Dendritic cell treated with granulocyte-macrophage colony-stimulating factor and Interleukin-4, amounts not matched to agents 40 ng/mL and 50 ng/mL, for 4 days (primary cell): ENCODE results near the gene IFRD2.

Experiments
- H3K27ac Mint-ChIP-seq: one replicate; pipeline ENCODE4 v1.8.0; 2022; ENCODE audit warnings: mild to moderate bottlenecking, mixed read lengths
- H3K27me3 Mint-ChIP-seq: one replicate; pipeline ENCODE4 v1.8.0; 2022; ENCODE audit warnings: mild to moderate bottlenecking, mixed read lengths
- H3K36me3 Mint-ChIP-seq: one replicate; pipeline ENCODE4 v1.8.0; 2022; ENCODE audit warnings: low read depth, mixed read lengths
- H3K4me1 Mint-ChIP-seq: one replicate; pipeline ENCODE4 v1.8.0; 2022; ENCODE audit warnings: low read depth, mixed read lengths
- H3K4me3 Mint-ChIP-seq: one replicate; pipeline ENCODE4 v1.8.0; 2022; ENCODE audit warnings: mild to moderate bottlenecking, moderate library complexity, mixed read lengths
- H3K9me3 Mint-ChIP-seq: one replicate; pipeline ENCODE4 v1.8.0; 2022; ENCODE audit warnings: mixed read lengths
- intact Hi-C: fragments of 100-400 bp; cut with micrococcal nuclease; formaldehyde crosslinking; loops from one replicate; pipeline ENCODE4 v1.15.0; 2022

IFRD2 gene, protein sequence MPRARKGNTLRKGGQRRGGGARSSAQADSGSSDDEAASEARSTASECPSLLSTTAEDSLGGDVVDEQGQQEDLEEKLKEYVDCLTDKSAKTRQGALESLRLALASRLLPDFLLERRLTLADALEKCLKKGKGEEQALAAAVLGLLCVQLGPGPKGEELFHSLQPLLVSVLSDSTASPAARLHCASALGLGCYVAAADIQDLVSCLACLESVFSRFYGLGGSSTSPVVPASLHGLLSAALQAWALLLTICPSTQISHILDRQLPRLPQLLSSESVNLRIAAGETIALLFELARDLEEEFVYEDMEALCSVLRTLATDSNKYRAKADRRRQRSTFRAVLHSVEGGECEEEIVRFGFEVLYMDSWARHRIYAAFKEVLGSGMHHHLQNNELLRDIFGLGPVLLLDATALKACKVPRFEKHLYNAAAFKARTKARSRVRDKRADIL

DNA sequence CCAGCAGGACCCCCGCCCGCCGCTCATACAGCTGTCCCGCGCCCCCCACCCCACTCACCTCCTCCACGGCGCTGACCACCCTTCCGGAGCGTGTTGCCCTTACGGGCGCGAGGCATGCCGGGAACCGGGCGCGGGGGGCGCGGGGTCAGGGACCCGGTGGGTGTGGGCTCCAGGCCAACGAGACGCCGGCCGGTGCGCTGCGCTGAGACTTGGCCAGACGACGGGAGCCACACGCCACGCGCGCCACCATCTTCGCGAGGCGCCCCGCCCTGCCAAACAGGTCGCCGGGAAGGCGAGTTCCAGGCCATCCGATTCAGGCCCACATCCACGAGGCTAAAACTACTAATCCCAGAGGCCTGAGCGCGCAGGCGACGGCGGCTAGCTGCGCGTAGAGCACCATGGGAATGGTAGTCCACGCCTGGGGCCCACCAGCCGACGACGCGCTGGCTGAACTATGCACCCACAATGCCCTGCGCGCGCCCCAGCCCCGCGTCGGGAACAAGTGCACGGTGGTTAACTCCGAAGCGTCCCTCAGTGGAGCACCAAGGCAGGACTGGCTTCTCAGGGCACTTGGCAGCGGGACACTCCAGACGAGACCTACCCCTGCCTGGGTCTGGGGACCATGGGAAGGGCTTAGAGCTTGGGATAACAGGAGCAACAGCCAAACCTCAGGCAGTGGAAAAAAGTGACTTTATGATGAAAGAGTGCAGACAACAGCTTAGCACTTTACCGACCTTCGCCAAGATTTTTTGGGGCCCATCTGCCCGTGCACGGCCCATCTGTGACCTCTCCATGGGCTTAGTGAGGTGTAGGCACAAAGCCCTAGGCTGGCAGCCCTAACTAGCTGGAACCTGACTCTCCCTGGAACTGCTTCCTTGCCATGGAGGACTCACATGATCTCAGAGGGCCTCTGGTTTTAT is at the start of gene IFRD2:
Gene IFRD2, minus strand, starts transcription at position 271 of the 920 bp plus-strand sequence. Its CDS starts 155 bp downstream, at position 116.
- peaks cover 18% of the 10 kb centered on the region for H3K4me1 Mint-ChIP-seq
- H3K9me3 Mint-ChIP-seq: no peaks in the 10 kb centered on the region
- no peaks in the 10 kb centered on the region for H3K27me3 Mint-ChIP-seq
- H3K27ac Mint-ChIP-seq: peak within 1 kb of the TSS; percentile 80
- H3K4me3 Mint-ChIP-seq: peak within 1 kb of the TSS; percentile 76
- intact Hi-C loops: loop anchor here (1.0 kb wide), 1 partner anchor 45 kb away; no protein-coding TSS in a partner anchor
- H3K36me3 Mint-ChIP-seq: peaks cover 44% of the 10 kb centered on the region

DNA sequence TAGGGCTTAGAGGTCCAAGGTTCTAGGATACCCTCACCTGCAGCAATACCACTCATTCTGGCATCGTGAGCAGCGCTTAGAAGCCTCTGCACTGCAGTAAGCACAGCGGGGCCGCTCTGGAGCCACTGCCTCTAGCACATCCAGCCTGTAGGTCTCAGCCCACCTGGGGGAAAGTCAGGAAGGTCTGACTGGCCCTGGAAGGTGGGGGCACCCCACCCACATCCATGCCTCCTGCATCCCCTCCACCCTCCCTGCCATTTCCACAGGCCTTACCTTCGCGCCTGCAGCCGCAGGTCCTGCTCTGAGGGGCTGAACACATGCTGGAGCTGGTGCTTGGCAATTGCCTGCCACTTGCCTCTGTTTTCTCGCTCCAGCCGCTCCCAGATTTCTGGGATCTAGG is 49.3 kb upstream of the IFRD2 start:
- Mint-ChIP-seq H3K9me3 (no peaks in the 10 kb centered on the region), H3K4me1 (peaks cover 69% of the 10 kb centered on the region), H3K27ac (peak overlapping the region; percentile 96), H3K27me3 (no peaks in the 10 kb centered on the region), H3K4me3 (peak overlapping the region; percentile 78), H3K36me3 (peaks cover 40% of the 10 kb centered on the region)
- intact Hi-C loops: no loop called here

DNA sequence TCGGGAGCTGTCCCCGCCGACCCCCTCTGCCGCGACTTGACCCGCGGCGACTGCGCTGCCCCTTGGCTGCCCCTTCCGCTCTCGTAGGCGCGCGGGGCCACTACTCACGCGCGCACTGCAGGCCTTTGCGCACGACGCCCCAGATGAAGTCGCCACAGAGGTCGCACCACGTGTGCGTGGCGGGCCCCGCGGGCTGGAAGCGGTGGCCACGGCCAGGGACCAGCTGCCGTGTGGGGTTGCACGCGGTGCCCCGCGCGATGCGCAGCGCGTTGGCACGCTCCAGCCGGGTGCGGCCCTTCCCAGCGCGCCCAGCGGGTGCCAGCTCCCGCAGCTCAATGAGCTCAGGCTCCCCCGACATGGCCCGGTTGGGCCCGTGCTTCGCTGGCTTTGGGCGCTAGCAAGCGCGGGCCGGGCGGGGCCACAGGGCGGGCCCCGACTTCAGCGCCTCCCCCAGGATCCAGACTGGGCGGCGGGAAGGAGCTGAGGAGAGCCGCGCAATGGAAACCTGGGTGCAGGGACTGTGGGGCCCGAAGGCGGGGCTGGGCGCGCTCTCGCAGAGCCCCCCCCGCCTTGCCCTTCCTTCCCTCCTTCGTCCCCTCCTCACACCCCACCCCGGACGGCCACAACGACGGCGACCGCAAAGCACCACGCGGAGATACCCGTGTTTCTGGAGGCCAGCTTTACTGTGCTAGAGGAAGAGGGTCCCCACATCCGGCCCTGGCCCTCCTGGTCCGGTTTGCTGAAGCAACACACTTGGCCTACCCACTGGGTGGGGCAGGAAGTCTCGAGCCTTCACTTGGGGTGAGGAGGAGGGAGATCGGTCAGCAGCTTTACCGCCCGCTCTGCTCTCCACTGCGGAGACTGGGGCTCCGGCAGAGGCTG is 48.5 kb upstream of the IFRD2 start, which contains the start of gene RASSF1:
Gene RASSF1, minus strand, starts transcription at position 389 of the 882 bp plus-strand sequence. Its CDS starts 31 bp downstream, at position 358.
- peak within 1 kb of the TSS; percentile 78 for H3K4me3 Mint-ChIP-seq
- intact Hi-C loops: no loop called here
- peak within 1 kb of the TSS; percentile 96 for H3K27ac Mint-ChIP-seq
- H3K9me3 Mint-ChIP-seq: no peaks in the 10 kb centered on the region
- H3K36me3 Mint-ChIP-seq: peaks cover 49% of the 10 kb centered on the region
- no peaks in the 10 kb centered on the region for H3K27me3 Mint-ChIP-seq
- H3K4me1 Mint-ChIP-seq: peaks cover 69% of the 10 kb centered on the region

DNA sequence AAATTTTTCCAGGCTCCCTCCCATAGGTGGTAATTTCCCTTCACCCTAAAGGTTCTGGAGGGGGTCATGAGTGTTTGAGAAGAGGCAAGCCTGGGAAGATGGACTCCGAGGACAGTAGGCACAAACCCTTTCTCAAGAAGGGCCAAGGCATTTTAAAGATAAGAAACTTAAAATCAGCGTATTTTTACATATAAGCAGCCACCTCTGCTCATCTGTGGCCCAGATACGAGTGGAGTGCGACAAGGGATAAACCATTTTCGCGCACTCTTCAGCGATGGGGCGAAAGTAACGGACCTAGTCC is 47.9 kb upstream of the IFRD2 start:
- Mint-ChIP-seq H3K9me3 (no peaks in the 10 kb centered on the region), H3K27me3 (no peaks in the 10 kb centered on the region), H3K4me1 (peaks cover 67% of the 10 kb centered on the region), H3K27ac (peak overlapping the region; percentile 96), H3K36me3 (peaks cover 55% of the 10 kb centered on the region), H3K4me3 (peak overlapping the region; percentile 78)
- intact Hi-C loops: no loop called here

DNA sequence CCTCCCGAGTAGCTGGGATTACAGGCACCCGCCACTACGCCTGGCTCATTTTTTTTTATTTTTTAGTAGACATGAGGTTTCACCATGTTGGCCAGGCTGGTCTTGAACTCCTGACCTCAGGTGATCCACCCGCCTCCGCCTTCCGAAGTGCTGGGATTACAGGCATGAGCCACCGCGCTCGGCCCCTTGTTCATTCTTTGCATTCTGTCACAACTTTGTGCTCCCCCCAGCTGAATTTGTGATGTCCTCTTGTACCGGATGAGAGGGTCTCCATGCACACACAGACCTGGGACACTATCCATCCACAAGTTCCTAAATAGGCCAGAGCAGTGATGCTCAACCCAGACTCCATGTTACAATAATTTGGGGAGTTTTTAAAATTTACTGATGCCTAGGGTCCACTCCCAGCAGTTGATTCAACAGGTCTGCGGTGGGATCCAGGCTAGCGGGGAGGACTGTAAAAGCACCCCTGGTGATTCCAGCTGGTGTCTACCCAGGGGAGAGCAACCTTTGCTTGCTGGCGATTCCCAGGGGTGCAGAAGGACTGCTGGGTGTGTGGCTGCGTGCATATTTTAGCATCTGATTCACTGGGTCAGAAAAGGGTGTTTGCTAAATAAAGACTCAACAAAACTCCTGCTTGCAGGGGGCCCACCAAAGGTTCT is 47.4 kb upstream of the IFRD2 start:
- H3K4me1 Mint-ChIP-seq: peaks cover 63% of the 10 kb centered on the region
- H3K27me3 Mint-ChIP-seq: no peaks in the 10 kb centered on the region
- intact Hi-C loops: loop anchor here (5.0 kb wide), 1 partner anchor 102 kb away; the partner anchor contains the start of gene GNAI2
- H3K36me3 Mint-ChIP-seq: peaks cover 60% of the 10 kb centered on the region
- H3K9me3 Mint-ChIP-seq: no peaks in the 10 kb centered on the region
- H3K27ac Mint-ChIP-seq: peak overlapping the region; percentile 96
- peak overlapping the region; percentile 78 for H3K4me3 Mint-ChIP-seq

DNA sequence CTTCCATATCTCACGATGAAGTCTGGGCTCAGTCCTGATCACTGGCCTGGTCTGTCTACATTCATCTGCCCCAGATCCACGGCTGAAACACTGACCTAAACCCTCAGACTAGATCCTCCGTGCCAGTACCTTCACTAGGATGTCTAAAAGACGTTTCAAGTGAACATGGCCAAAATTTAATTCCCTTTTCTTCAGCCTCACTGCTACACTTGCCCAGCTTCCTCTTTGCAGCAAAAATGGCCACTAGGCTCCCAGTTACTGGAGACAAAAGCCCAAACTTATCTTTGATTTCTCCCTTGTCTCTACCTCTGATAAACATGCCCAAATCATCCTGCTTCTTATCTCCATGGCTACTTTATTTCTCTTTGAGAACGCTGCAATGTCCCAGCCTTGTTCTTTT is 46.7 kb upstream of the IFRD2 start:
- H3K9me3 Mint-ChIP-seq: no peaks in the 10 kb centered on the region
- H3K4me3 Mint-ChIP-seq: peak overlapping the region; percentile 78
- no peaks in the 10 kb centered on the region for H3K27me3 Mint-ChIP-seq
- intact Hi-C loops: loop anchor here (5.0 kb wide), 1 partner anchor 102 kb away; the partner anchor contains the start of gene GNAI2
- H3K27ac Mint-ChIP-seq: peak overlapping the region; percentile 96
- peaks cover 63% of the 10 kb centered on the region for H3K4me1 Mint-ChIP-seq
- H3K36me3 Mint-ChIP-seq: peaks cover 66% of the 10 kb centered on the region

DNA sequence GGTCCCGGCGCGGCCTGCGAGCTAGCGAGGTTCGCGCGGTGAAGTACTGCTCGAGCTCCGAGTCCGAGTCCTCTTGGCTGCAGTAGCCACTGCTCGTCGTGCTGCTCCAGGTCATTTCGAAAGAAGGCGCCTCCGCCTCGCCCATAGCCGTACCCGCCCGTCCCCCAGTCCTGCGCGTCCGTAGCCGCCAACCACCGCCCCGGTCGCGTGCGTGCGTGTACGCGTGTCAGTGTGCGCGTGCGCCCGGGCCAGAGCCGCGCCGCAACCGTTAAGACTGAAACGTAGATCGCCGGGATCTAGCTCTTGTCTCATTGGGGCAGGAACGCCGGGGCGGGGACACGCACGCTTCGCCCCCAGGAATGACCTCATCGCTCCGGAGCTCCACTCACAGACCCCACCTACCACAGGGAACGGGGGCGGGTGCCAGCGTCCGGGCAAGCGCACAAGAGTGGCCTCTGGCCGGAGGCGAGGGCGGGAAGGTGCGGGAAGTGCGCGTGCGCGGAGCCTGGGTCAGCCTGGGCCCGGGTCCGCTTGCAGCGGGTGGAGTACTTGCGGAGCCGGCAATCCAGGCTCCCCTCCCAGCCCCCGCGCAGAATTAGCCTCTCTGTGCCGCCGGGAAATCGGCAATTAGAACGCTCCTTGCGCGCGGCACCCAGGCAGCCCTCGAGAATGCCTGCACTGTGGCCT is 45.1 kb upstream of the IFRD2 start:
- peaks cover 83% of the 10 kb centered on the region for H3K36me3 Mint-ChIP-seq

DNA sequence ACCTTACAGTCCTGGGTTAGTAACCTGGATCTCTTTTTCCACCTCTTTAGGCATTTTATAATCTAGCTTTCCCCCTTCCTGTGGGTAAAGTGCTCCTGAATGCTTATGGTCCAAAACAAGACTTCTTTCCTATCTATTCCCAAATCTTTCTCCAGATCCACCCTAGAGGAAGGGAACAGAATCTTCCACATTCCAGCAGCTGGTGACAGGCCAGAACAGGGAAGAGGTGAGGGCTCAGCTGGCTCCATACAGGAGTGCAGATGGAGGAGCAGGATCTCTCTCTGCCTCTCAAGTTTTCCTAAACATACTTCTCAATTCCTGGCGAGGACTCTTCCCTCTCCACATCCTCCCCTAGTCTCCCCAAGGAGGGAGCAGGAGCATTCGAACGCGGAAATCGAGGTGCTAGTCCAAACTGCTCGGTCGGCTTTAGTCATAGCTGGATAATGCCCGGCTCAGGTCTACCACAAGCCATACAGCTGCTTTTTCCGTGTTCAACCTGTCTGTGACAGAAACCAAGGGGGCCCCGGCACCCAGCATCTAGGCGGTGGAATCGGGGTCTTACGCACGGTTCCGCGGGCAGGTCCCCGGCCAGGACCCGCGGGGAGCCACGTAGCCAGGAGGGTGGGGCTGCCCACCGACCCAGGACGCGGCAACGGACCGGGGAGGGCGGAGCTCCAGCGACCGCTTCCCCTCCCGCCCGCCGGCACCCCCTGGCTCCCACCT is 44.4 kb upstream of the IFRD2 start:
- Mint-ChIP-seq H3K27me3 (no peaks in the 10 kb centered on the region), H3K9me3 (no peaks in the 10 kb centered on the region), H3K27ac (peak overlapping the region; percentile 96), H3K4me3 (peak overlapping the region; percentile 78), H3K4me1 (peaks cover 51% of the 10 kb centered on the region), H3K36me3 (peaks cover 90% of the 10 kb centered on the region)
- intact Hi-C loops: loop anchor here (1.0 to 5.0 kb wide), 3 partner anchors 8 to 99 kb away; partner anchors contain the start of genes GNAI2, IFRD2 and TUSC2

More for the DNA sequence above, 45.1 kb upstream of the IFRD2 start:
- intact Hi-C loops: loop anchor here (1.0 to 5.0 kb wide), 3 partner anchors 9 to 100 kb away; partner anchors contain the start of genes GNAI2, IFRD2 and TUSC2
- peak overlapping the region; percentile 78 for H3K4me3 Mint-ChIP-seq
- H3K4me1 Mint-ChIP-seq: peaks cover 54% of the 10 kb centered on the region
- H3K9me3 Mint-ChIP-seq: no peaks in the 10 kb centered on the region
- no peaks in the 10 kb centered on the region for H3K27me3 Mint-ChIP-seq
- peak overlapping the region; percentile 96 for H3K27ac Mint-ChIP-seq

DNA sequence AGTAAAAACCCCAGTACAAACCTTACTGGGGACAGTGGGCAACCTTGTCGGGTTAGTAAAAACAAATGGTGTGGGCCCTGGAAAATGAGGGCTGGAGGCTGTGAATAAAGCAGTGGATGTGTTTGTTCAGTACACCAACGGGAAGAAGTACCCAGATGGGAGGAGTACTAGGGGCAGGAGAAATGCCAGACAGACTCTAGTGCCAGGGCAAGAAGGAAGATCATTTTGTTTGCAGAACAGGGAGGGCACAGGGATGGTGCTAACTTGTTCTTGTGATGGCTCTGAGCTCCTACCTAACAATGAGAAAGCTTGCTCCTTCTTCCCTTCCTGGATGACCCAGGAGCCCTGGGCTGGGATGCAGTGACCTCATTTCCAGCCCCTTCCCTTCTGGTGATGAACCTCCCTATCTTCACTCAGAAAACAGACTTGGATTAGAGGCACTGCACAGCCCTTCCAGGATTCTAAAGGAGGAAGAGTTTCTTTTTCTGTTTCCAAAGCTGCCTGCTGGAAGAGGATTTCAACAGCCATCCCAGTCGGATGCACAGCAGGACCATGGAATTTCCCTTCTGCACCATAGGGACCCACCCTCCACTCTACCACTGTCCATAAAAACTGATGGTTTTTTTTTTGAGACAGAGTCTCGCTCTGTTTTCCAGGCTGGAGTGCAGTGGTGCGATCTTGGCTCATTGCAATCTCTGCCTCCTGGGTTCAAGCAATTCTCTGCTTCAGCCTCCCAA is 42.3 kb upstream of the IFRD2 start:
- H3K27ac Mint-ChIP-seq: peak overlapping the region; percentile 59
- no peak overlapping the region for H3K4me3 Mint-ChIP-seq
- H3K27me3 Mint-ChIP-seq: no peaks in the 10 kb centered on the region
- H3K36me3 Mint-ChIP-seq: peaks cover 99% of the 10 kb centered on the region
- peaks cover 57% of the 10 kb centered on the region for H3K4me1 Mint-ChIP-seq
- intact Hi-C loops: loop anchor here (5.0 kb wide), 1 partner anchor 97 kb away; the partner anchor contains the start of gene GNAI2
- H3K9me3 Mint-ChIP-seq: no peaks in the 10 kb centered on the region

DNA sequence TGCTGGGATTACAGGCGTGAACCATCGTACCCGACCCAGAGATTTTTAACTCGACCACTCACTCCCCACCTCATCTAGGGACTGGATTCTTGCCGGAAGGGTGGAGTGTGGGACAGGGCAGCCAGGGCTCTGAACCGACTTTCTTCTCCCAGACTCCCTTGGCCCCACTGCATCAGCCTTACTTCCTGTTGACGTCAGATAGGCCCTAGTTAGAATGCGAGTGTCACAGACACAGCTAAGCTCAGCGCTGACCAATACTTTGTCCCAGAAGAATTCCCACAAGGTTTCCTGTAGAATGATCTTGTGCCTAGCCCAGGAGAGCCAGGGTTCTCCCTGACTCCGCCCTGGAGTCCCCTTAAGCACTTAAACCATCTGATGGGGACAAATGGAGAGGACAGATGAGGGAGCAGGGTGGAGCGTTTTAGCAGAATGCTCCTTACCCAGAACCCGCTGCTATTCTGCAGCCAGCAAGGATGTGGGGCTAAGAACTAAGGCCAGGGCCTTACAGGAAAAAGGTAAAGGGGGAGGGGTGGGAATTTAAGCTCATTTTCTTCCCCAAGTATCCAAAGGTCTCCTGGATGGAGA is 41.6 kb upstream of the IFRD2 start:
- H3K9me3 Mint-ChIP-seq: no peaks in the 10 kb centered on the region
- H3K36me3 Mint-ChIP-seq: peaks cover 99% of the 10 kb centered on the region
- peak overlapping the region; percentile 59 for H3K27ac Mint-ChIP-seq
- H3K27me3 Mint-ChIP-seq: no peaks in the 10 kb centered on the region
- intact Hi-C loops: no loop called here
- peaks cover 55% of the 10 kb centered on the region for H3K4me1 Mint-ChIP-seq
- no peak overlapping the region for H3K4me3 Mint-ChIP-seq

DNA sequence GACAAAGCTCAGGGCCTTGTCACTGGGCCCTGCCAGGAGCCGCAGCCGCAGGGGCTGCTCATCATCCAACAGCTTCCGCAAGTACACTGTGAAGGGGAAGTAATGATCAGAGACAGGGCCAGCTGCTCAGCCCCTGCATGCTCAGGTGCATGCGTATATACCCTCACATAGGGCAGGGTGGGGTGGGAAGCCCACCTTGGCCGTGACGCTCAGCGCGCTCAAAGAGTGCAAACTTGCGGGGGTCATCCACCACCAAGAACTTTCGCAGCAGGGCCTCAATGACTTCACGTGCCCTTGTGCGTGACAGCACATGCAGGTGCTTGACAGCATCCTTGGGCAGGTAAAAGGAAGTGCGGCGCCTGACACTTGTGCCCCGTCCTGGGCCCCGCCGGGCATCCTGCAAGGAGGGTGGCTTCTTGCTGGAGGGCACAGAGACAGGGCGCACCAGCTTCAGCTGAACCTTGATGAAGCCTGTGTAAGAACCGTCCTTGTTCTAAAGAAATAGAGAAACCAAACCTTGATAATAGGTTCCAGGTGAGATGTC is 39.2 kb upstream of the IFRD2 start:
- H3K27ac Mint-ChIP-seq: no peak overlapping the region
- H3K27me3 Mint-ChIP-seq: no peaks in the 10 kb centered on the region
- H3K4me3 Mint-ChIP-seq: no peak overlapping the region
- peaks cover 88% of the 10 kb centered on the region for H3K36me3 Mint-ChIP-seq
- H3K9me3 Mint-ChIP-seq: no peaks in the 10 kb centered on the region
- H3K4me1 Mint-ChIP-seq: peaks cover 55% of the 10 kb centered on the region
- intact Hi-C loops: no loop called here
